CD4-positive, alpha-beta T cell treated with Interleukin-4 for 1 hour (primary cell): ENCODE measurements around the gene FBXL3.

Source experiments
- DNase-seq, 2 donors: peaks; one replicate each; pipeline ENCODE4 v3.0.0-alpha.2; 2020 to 2022

The FBXL3 gene

GRCh38 chr13:77026861-77027621, at the start of gene FBXL3:
TSS of gene FBXL3 (minus strand) at chr13:77027159. CDS start at chr13:77021860, 5,299 bp downstream.
- DNase-seq = peak; percentile 86 to 88

DNA sequence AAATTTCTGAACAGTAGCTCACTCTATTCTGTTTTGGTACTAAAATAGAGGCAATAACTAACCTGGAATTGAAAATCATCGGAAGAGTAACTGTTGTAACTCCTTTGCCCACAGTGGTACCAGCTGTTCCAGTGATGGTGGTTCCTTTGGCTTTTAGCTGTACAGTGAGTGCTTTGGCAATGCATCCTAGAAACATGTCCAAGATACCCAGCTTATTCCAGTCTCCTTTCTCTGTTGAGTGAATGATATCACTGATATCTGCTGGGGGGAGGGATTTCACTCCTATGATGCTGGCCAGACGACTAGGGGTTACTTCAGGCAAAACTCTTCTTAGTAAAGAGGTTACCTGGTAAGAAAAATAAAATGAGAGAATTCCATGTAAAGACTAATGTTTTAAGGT, 40.6 kb upstream of the FBXL3 start:
- no peak for DNase-seq

DNA sequence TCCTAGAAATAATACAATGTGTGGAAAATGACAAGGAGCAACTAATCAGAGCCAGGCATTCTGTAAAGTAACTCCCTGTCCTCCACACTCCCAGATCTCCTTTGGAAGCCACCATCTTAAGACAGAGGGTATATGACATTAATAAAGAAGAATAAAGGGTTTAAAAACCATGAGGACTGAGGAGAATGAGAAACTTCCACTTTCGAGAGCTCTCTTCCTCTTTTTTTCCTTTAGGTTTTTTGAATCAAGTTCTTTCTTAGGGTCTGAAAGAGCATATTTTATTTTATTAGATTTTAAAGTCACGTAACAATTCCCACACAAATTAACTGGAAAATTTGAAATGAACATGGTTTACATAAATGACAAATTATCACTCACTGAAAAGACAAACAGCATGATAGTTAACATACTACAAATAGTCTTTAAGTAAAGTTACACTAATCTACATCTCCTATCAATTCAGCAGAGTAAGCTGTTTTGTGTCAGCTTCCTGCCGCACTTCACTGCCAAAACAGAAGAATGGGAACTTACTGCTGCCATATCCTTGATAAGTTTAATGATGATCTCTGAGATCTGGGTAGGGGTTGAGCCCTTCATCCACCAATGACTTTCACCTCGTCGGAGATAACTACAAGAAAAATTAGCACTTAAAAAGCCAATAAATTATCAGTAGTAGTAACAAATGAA, 38.6 kb upstream of the FBXL3 start:
- DNase-seq = no peak

DNA sequence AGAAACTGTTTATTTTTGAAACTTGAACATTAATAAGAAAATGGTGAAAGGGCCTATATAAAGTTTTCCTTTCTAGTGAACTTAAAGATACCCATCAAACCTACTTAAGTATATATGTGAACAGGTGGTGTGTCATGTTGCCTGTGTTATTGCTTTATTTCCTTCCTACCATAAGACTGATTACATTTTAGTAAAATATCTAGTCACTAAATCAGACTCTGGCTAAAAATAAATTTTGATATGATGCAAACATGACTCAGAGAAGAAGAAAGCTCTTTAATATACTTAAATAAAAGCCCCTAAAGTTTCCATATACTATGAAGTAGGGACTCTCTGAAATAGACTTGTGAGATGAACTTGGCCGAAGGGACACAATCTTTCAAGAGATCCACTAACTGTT, 35.1 kb upstream of the FBXL3 start:
- no peak for DNase-seq

DNA sequence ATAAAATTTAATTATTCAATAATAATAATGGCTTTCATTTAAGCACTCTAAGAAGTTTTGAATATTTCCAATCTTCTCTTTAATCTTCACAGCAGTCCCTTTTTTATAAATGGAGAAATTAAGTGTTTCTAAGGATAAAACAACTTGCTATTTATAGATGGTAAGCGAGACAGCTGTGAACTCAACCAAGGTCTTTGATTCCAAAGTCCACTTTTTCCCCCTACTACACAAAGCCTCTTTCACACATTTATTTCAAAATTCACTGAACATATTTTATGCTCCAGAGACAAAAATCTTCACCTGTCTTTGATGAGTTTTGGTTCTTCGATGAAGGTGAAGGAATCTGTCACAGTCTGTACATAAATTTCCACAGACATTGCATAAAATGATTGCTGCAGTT, 34.4 kb upstream of the FBXL3 start:
- no peak for DNase-seq

DNA sequence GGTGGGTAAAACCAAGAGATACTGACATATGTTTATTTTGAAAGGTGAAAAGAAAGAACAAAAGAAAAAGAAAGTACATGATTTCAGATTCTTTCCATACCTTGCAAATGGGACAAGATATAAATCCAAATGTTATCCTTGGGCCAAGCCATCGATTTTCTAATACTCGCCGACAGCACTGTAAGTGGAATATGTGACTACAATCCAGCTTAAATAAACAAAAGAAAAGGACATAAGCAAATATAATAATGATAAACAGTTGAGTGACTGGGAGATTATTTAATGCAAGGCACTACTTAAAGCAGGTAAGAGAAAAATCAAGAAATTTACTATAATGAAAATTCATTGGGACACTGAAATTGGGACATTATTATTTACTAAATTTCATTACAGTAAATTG, 29.9 kb upstream of the FBXL3 start:
- no peak for DNase-seq

GRCh38 chr13:77056382-77056781, 29.4 kb upstream of the FBXL3 start:
- DNase-seq = no peak

DNA sequence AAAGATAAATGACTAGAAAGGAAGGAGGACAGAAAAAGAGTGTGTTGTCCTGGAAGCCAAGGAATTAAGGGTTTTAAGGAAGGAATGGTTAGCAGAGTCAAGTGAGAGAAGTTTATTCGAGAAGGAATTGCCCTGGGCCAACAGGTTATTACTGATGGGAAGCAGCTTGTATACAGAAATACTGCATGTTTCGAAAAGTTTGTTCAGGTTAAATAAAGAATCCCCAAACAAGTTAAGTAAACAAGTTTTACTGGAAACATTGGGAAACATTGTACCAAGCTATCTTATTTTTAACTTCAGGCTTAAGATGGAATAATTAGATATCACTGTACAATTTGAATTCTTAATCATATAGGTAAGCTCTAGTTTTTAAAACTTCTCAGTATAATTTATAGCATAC, 28.2 kb upstream of the FBXL3 start:
- no peak for DNase-seq

GRCh38 chr13:77053192-77053591, 26.2 kb upstream of the FBXL3 start:
- no peak for DNase-seq

DNA sequence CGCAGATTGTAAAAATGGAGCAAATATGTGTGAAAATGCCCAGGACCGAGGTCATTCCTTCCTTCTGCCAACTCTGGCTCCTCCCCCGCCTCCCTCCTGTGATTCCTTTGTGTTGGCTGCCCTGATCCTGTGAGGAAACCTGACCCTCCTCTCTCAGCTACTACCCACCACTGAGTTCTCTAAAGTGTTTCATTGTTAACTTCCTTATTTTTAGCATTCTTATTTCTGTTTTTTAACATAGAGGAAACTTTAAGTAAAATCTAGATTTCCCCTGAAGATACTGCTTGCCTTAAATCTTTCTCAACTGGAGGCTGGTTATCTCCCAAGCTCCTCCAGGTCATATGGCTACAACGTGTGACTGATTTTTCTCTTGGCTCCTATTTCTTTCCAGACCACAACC, 21.7 kb upstream of the FBXL3 start:
- DNase-seq = no peak

DNA sequence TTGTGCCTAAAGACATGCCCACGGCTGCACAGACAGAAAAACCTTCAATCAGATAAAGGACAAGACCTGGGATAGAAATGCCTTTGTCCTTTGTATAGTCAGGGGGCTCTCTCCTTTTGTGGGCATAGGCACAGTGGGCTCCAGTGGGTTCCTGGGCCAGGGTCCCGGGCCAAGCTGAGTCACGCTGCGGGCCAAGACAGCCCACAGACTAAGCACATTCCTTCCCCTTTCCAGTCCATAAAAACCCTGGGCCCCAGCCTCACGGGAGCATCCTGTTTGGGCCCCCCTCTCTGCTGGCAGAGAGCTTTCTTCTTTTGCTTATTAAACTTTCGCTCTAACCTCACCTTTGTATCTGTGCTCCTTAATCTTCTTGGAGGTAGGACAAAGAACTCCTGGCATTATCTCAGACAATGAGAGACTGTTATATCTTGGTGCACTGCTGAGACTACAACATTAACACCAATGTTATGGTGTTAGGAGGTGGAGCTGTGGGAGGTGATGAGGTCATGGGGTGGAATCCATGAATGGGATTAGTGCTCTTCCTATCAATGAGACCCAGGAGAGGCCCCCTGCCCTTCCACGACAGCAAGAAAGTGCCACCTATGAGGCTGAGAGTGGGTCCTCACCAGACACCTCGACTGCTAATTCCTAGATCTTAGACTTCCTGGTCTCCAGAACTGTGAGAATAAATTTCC, 20.8 kb upstream of the FBXL3 start:
- no peak for DNase-seq

- DNase-seq = no peak
Observed at GRCh38 chr13:77042566-77043177, 15.7 kb upstream of the FBXL3 start.

DNA sequence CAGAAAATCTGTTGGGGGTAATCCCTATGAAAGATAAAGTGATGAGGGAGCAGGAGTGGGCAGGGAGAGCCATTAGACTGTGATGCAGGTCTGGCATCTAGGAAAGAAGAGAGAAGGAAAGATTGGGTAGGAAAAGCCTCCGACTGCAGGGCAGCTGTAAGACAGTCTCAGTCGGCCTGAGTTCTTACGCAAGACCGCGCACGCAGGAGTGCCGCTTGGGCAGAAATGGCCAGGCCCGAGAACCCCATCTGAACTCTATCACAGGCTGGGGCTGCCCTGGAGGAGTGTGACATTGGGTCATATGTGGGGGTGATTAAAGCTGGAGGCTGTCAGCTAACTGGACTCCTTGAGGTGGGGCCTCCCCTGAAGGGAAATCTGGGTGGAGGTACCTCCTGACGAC, 13.9 kb upstream of the FBXL3 start:
- no peak for DNase-seq

DNA sequence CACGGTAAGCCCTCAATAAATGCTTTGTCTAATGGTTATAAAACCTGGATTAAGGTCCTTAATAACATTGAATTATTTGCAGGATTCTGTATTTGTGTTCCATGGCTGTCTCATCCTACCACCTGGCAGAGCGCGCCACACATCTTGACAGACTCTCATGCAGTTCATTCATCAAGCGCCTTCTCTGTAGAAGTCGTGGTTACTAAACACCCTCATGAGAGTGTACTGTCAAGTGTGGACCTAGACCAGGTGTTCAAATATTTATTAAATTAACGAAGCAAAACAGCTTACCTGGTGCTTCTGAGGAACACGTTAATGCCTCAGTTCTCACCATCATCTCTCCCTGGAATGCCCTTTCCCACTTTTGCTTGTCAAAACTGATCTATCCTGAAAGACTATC, 13.1 kb upstream of the FBXL3 start:
- DNase-seq = no peak

DNA sequence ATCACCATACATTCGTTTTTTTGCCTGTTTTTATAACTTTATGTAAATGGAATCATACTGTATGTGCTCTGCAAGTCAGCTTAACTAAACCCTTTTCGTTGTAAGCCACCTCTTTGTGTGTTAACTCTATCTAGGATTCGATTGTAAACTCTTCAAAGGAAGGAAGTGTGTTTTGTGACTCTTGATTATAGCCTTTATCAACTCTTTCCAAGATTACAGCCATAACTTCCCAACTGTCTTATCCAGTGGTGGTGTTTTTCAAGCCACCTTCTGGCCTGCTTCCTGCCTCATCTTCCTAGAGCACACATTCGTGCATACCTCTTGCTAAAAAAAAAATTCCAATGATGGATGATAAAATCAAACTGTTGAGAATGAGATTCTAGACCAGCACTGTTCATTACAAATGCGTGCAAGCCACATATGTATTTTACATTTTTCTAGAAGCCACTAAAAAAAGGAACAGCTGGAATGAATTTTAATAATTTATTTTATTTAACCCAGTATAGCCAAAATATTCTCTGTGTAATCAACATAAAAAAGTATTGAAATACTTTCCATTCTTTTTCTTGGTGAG, 12.0 kb upstream of the FBXL3 start:
- DNase-seq = no peak

DNA sequence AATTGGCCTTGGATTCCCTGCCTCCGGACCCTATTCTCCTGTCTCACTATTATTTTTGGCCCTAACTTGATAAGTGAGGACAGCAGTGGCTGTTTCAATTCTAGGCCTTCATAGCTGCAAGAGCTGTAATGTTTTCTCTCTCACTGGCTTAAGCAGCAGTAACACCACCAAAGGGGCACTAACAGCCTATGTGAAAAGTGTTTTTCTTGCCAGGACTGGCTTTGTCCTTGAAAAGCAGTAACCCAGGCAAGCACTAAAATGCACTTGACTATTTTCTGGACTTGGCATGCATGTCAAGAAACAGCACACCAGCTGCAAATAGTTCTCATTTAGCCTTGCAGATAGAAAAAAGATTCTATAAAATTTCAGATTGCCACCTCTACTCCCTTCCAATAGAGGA, 9.3 kb upstream of the FBXL3 start:
- no peak for DNase-seq

- no peak for DNase-seq
Observed at GRCh38 chr13:77034881-77035280, 7.9 kb upstream of the FBXL3 start.

DNA sequence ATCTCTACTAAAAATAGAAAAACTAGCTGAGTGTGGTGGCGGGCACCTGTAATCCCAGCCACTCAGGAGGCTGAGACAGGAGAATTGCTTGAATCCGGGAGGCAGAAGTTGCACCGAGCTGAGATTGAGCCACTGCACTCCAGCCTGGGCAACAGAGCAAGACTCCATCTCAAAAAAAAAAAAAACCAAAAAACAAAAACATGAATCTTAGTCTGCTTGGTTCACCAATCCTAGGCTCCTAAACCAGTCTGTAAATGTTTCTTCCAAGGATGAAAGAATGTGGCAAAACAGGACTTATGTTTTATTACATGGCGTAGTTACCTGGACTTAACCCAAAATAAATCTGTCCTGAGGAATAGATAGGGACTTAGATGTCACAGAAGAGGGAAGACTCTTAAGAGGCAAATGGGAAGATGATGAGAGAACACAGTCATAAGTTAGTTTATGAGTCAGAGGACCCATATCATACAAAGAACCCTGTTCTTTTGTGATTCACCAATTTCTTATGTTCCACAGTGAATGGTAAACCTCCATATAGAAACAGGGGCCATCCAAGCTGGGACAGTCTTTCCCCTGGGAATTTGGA, 6.9 kb upstream of the FBXL3 start:
- DNase-seq = no peak

GRCh38 chr13:77031656-77032243, 4.8 kb upstream of the FBXL3 start:
- no peak for DNase-seq

DNA sequence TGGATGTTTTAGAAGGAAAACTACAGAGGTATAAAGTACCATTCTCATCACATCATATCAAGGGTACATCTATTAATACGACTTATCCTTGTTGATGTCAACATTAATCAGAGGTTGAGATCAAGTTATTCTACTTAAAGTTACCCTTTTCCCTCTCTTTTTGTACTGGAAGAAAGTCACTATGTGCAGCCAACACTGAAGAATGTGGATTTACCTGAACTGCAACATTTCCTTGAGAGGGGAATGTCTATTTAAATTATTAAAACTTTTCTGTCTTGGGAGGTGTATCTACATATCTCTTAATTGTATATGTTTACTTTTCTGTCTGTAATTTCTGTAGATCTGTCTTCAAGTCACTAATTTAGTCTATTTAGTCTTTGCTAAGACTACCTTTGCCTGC, 2.5 kb upstream of the FBXL3 start:
- no peak for DNase-seq

GRCh38 chr13:77028202-77028601, 1.2 kb upstream of the FBXL3 start:
- no peak for DNase-seq

GRCh38 chr13:77026255-77026860, 601 bp downstream of the FBXL3 start:
- peak; percentile 81 to 83 for DNase-seq
